ENCODE results near the gene RAB3GAP2.
"Not testable (repeated sequence)": the region's sequence is repeated elsewhere in the genome, so short reads cannot be mapped to it uniquely, and the experiment has no call there.

RAB3GAP2 gene

DNA sequence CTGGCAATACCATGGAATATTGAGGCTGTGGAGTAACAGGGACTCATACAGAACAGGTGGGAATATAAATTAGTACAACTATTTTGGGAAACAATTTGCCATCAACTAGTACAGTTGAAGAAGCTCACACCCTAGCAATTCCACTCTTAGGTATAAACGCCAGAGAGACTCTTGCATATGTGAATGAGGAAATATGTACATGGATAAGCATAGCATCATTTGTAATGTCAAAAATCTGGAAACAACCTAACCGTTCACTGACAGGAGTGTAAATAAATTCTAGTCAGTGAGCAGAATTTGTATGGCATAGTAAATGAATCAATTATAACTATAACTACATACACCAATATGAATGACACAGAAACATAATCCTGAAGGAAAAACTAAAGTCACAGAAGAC lies 83.7 kb downstream of the RAB3GAP2 start:
- no peak for DNase-seq

GRCh38 chr1:220186752-220187151 lies 85.5 kb downstream of the RAB3GAP2 start:
- DNase-seq = no peak

DNA sequence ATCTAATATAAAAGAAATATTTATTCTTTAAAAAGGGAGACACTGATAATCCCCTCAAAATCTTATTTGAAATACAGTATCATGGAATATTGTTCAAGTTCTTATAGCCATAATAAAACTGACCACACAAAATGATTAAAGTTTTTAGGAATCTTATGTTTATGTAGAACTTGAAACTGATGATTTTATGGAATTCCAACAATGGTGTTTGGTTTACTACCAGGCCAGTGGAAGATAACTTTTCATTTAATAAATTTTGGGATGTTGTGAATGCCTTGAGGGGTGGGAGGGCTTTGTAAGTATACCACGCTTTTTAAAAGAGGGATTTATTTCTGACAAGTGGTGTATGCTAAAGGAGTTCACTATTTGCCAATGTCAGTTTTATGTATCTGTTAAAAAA lies 87.7 kb downstream of the RAB3GAP2 start:
- DNase-seq = no peak

GRCh38 chr1:220182656-220183055 lies 89.6 kb downstream of the RAB3GAP2 start:
- no peak for DNase-seq

- DNase-seq = no peak
Measured at GRCh38 chr1:220182111-220182510, 90.1 kb downstream of the RAB3GAP2 start.

GRCh38 chr1:220176540-220176939 lies 95.7 kb downstream of the RAB3GAP2 start:
- DNase-seq = no peak

DNA sequence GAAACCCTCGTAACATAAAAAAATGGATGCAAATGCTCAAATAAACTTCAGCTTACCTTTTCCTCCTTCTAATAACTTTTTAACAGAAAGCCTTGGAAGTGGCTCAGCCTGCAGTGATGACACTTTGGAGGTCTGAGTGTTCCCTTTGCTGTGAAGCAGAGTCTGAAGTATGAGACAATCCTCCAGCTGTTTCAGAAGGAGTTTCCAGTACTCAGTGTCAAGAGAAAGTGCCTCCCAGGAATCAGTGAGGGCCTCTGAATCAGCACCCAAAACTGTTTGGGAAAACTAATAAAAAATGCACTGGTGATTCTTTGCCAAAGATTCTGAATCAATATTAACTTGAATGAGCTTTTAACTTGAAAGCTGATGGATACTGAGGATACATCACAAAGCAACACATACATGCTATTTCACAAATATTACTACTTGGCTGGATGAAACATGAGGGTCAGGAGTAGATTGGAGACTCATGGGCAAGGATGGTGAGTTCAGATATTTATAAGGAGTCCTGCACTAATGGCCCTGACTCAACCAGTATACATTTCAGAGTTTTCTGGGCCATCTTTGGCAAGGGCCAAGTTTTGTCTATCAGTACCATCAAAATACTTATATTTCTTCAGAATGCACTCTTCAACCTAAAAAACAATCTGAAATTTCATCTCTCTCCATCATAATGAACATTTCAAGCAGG lies 101.3 kb downstream of the RAB3GAP2 start:
- no peak for DNase-seq

DNA sequence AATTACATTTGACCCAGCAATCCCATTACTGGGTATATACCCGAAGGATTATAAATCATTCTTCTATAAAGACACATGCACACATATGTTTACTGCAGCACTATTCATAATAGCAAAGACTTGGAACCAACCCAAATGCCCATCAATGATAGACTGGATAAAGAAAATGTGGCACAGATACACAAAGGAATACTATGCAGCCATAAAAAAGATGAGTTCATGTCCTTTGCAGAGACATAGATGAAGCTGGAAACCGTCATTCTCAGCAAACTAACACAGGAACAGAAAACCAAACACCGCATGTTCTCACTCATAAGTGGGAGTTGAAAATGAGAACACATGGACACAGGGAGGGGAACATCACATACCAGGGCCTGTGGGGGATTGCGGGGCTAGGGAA lies 102.4 kb downstream of the RAB3GAP2 start:
- not testable (repeated sequence) for DNase-seq

GRCh38 chr1:220166853-220167252 lies 105.4 kb downstream of the RAB3GAP2 start:
- DNase-seq = no peak

DNA sequence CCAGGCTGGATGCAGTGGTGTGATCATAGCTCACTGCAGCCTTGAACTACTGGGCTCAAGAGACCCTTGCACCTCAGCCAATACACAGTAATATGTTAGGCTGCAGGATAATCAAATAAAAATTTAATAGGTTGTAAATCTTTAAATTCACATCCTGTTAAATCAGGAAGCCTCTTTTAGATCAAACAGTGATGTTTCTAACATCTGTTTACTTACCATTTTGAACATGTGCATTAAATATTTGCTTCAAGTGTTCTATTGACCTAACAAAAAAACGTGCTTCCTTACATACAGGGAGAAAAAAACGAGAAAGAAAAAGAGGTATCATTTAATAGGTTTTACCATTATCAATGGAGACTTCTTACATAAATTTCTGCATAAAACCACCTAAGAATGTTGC lies 107.7 kb downstream of the RAB3GAP2 start:
- no peak for DNase-seq

- no peak for DNase-seq
Measured at GRCh38 chr1:220164116-220164515, 108.1 kb downstream of the RAB3GAP2 start.

GRCh38 chr1:220160027-220160426 lies 112.2 kb downstream of the RAB3GAP2 start:
- DNase-seq = no peak

GRCh38 chr1:220159041-220159440 lies 113.2 kb downstream of the RAB3GAP2 start:
- no peak for DNase-seq

- DNase-seq = not testable (repeated sequence)
Measured at GRCh38 chr1:220158530-220158929, 113.7 kb downstream of the RAB3GAP2 start.

- no peak for DNase-seq
Measured at GRCh38 chr1:220157738-220158137, 114.5 kb downstream of the RAB3GAP2 start.

DNA sequence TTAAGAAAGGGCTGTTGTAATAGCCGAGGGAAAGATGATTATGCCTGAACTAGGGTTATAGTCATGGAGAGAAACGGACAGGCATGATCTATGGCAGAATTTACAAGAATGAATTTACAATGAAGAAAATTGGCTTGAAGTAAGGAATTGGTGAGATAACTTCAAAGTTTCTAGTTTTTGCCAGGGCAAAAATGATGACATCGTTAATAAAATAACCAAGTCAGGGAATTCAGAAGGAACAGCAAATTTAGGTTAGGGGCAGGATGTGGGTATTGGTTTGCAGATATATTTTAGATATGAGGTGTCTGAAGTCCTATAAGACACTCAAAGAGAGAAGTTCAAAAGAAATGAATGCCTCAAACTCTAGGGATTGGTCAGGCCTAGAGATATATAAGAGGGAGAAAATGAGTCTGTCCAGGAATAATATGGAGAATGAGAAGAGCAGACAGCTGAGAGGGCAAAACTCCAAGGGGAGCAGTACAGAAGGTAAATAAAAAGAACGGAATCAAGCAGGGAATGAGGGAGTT lies 115.6 kb downstream of the RAB3GAP2 start:
- DNase-seq = peak; percentile 44

DNA sequence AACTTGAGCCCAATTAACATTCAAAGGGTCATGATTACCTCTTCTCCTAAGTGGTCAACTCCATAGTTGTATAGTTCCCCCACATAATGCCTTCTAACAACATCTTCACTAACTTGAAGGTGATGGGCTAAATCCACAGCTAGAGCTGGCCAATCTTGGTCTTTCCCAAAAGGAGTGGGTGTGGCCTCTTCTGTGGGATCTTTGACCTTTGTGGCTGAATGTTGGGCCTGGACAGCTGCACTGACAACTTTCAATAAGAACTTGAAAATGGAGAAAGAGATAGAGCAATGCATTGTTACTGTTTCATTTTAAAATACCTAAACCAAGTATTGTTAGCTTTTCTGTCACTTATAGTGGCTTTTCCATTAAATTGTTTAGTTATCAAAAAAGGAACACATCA lies 119.1 kb downstream of the RAB3GAP2 start:
- DNase-seq = no peak

- no peak for DNase-seq
Measured at GRCh38 chr1:220151454-220151853, 120.8 kb downstream of the RAB3GAP2 start.

DNA sequence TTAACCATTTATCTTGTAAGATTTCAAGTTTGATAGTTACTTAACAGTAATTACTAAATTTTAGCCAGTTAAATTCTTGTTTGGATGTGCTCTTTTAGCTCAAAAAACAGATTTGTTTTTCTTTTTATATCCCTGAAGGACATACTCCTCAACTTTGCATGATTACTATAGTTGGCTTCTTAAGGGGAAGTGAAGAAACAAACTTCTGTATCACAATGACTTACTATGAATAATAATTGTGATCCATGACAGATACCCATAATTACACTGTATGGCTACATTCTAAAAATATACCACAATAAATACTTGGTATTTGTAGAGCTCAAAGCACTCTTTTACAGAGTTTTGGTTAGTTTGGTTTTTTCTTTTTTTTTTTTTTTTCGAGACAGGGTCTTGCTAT lies 122.5 kb downstream of the RAB3GAP2 start:
- DNase-seq = no peak

DNA sequence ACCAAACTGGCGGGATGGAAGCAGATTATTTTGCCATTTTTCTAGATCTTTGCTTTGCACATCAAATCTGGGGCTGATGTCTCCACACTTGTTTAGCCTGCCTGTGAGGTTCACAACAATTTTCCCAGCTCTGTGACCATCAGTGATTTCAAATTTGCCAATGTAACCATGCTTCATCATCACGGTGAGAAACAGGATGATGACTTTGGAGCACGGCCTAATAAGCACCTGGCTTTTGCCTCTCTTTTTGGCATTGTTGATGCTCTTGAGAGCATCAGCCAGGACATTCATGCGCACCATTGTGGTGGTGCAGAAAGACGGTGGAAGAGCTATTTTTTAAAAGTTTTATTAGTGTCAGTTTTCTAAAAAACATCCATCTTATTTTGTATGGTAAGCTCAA lies 128.2 kb downstream of the RAB3GAP2 start:
- DNase-seq = no peak

GRCh38 chr1:220139966-220140365 lies 132.3 kb downstream of the RAB3GAP2 start:
- no peak for DNase-seq

DNA sequence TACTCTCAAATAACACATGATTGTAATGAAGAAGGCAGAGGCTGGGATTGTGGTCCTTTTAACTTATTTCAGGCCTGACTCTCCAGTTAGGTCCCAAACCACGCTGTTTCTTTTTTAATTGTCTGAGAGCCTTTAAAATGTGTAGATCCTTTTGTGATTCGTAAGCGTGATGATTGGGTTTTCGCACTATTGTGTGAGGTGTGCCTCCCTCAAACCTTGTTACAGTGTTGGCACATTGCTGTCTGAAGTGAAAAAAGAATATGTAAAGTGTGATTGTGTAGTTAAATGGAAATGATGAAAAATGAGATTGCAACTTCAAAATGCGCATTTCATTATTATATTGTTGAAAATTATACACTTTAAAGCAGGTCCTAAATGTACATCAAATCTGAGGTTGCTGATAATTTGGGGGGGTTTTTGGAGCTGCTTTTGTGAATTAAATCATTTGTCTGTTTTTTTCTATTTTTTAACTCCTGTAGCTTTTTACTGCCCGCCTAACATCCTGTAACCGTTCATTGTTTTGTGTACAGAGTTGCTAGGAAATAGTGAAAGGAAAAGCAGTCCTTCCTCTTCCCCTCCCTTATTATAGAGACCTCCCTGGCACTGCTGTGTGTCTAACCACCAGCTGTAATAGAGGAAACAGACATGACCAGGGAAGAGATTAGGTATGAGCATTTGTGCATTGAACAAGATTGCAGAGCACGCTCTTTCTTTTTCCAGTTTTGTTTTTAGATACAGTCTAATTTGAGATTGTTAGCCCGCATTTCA lies 135.1 kb downstream of the RAB3GAP2 start:
- DNase-seq = peak; percentile 45

DNA sequence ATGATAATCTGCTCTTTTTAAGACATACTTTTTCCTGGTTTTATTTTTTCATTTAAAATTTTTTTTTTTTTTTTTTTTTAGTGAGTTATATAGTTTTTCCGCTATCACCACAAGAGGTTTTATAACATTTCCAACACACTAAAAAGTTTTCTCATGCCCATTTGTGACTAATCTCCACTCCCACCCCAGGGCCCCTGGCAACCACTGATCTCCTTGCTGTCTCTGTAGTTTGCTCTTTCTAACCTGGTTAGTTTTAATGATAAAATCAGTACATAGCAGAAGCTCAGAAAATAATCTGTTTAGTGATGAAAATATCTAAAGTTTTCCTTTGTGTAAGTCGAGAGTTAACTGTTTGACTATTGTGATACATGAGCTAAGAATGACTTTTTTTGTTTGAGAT lies 136.5 kb downstream of the RAB3GAP2 start:
- DNase-seq = no peak

DNA sequence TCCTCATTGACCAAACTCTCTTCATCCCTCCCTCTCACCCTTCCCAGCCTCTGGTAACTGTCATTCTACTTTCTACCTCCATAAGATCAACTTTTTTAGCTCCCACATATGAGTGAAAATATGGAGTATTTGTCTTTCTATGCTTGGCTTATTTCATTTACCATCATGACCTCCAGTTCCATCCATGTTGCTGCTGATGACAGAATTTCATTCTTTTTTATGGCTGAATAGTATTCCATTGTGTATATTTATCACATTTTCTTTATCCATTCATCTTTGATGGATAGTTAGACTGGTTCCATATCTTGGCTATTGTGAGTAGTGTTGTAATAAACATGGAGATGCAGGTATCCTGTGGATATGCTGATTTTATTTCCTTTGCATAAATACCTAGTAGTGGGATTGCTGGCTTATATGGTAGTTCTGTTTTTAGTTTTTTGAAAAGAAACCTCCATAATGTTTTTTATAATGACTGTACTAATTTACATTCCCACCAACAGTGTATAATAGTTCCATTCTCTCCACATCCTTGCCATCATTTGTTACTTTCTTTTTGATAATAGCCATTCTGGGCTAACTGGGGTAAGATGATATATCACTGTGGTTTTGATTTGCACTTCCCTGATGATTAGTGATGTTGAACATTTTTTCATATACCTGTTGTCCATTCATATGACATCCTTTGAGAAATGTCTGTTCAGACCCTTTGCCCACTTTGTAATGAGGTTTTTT lies 142.6 kb downstream of the RAB3GAP2 start:
- no peak for DNase-seq
